ENCODE results near the gene MPDZ. TPM values are rescaled to one million over a fixed set of nuclear protein-coding genes. Genes with fewer than 3 reads are reported as not detected.

The MPDZ gene
- total and polyA plus RNA-seq, 9 donors, result 24.6 to 69.2 (median 45.9) TPM

DNA sequence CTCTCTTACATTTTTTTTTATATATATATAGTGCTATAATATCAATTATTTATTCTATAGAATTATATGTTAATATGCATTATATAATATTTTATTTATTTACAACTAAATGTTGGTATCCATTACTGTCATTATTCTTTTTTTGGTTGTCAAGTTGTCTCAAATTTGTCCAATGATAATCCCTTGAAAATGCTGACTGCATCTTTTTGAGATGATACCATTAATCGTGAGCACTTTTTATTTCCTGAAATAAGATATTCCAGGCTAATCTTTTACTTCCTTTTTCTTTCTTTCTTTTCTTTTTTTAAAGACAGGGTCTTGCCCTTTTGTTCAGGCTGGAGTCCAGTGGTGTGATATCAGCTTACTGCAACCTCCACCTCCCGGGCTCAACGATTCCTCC, 12.7 kb upstream of the MPDZ start:
- Histone ChIP-seq H3K27ac (no peak overlapping the region), H3K4me3 (no peak overlapping the region), H3K9me3 (no peaks in the 10 kb centered on the region), H3K4me1 (ENCODE audit: insufficient read depth) (no peaks in the 10 kb centered on the region), H3K27me3 (no peaks in the 10 kb centered on the region), H3K36me3 (no peaks in the 10 kb centered on the region)
- intact Hi-C loops (cut with DNase I), result loop anchor here in 1 of 4 donors (5.0 kb wide), 1 partner anchor 40 kb away; no protein-coding TSS in a partner anchor
- TF ChIP-seq POLR2A (IDR thresholded peaks at IDR 0.05), result no peak
- no peak for TF ChIP-seq EP300 (IDR thresholded peaks at IDR 0.05)
- TF ChIP-seq, protein P1, sequence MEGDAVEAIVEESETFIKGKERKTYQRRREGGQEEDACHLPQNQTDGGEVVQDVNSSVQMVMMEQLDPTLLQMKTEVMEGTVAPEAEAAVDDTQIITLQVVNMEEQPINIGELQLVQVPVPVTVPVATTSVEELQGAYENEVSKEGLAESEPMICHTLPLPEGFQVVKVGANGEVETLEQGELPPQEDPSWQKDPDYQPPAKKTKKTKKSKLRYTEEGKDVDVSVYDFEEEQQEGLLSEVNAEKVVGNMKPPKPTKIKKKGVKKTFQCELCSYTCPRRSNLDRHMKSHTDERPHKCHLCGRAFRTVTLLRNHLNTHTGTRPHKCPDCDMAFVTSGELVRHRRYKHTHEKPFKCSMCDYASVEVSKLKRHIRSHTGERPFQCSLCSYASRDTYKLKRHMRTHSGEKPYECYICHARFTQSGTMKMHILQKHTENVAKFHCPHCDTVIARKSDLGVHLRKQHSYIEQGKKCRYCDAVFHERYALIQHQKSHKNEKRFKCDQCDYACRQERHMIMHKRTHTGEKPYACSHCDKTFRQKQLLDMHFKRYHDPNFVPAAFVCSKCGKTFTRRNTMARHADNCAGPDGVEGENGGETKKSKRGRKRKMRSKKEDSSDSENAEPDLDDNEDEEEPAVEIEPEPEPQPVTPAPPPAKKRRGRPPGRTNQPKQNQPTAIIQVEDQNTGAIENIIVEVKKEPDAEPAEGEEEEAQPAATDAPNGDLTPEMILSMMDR (IDR thresholded peaks at IDR 0.05), result no peak
- WGBS, 3 donors, result 82 to 88% (median 86%) methylated on average over 3 of the region's 3 CpGs
- DNase-seq, result no peak

DNA sequence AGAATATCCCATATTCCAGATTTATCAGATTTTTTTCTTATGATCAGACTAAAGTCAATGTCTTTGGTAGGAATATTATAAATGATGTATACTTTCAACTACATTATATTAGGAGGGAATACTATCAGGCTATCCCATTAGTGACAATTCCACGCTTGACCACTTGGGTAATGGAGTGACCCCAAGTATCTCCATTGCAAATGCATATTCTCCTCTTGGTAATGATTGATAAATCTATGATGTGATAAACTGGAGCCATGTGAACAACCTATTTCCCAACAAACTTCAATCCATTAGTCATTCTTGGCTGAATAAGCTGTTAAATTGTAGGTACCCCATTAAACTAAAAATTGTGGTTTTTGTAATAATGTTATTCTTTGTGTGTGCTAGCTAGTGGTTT, 12.2 kb upstream of the MPDZ start:
- no peaks in the 10 kb centered on the region for H3K27me3 ChIP-seq
- no peak overlapping the region for H3K27ac ChIP-seq
- no peaks in the 10 kb centered on the region for H3K36me3 ChIP-seq
- no peak overlapping the region for H3K4me3 ChIP-seq
- TF ChIP-seq POLR2A (IDR thresholded peaks at IDR 0.05), result no peak
- no peak for DNase-seq
- no peaks in the 10 kb centered on the region for H3K9me3 ChIP-seq
- H3K4me1 ChIP-seq (ENCODE audit: insufficient read depth), result no peaks in the 10 kb centered on the region
- 93 to 100% (median 96%) methylated on average over 1 of the region's 1 CpG for WGBS, 3 donors
- intact Hi-C loops (cut with DNase I), result loop anchor here in 1 of 4 donors (5.0 kb wide), 1 partner anchor 39 kb away; no protein-coding TSS in a partner anchor

DNA sequence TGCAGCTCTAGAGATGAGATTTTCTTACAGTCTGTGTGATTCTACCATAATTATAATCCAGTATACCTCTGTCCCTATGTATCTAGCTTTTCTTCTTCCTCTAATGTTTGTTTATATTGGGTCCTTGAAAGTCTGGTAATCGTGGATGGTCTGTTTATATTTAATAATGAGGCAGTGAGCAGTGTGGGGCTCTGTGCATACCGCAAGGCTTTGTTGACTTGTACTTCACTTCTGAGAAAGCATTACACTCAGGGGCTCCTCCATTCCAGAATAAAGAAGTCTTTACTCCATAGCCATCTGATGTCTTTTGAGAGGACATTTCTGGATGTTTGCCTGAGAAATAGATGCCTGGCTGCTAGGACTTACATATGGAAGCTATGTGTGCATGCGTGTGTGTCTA, 4.5 kb upstream of the MPDZ start:
- no peaks in the 10 kb centered on the region for H3K4me1 ChIP-seq (ENCODE audit: insufficient read depth)
- no peak overlapping the region for H3K4me3 ChIP-seq
- no peaks in the 10 kb centered on the region for H3K9me3 ChIP-seq
- no peak for DNase-seq
- intact Hi-C loops (cut with DNase I), result no loop called here
- no peaks in the 10 kb centered on the region for H3K36me3 ChIP-seq
- TF ChIP-seq EP300 (IDR thresholded peaks at IDR 0.05), result no peak
- no peak for TF ChIP-seq POLR2A (IDR thresholded peaks at IDR 0.05)
- TF ChIP-seq, protein P1 (IDR thresholded peaks at IDR 0.05), result no peak
- no peak overlapping the region for H3K27ac ChIP-seq
- H3K27me3 ChIP-seq, result no peaks in the 10 kb centered on the region
- WGBS, 3 donors, result 43 to 67% (median 49%) methylated on average over 3 of the region's 3 CpGs

DNA sequence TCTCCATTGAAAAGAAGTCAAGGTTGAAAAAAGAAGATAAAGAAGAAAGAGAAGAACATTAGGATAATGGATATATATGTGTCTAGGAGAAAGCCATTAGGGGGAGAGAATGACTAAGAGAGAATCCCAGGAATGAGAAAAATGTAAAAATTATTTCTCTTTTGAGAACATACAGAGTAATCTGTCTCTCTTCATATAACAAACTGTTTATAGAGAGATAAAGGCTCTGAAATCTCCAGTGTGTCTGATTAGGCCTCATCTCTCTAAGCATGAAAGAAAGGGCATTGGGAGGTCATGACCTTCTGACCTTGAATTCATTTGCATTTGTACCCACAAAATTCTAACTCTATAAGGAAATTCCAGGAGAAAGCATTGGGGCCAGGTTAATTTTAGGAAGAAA, 3.5 kb upstream of the MPDZ start:
- Histone ChIP-seq H3K4me3 (no peak overlapping the region), H3K27ac (no peak overlapping the region), H3K9me3 (no peaks in the 10 kb centered on the region), H3K4me1 (ENCODE audit: insufficient read depth) (no peaks in the 10 kb centered on the region), H3K27me3 (no peaks in the 10 kb centered on the region), H3K36me3 (no peaks in the 10 kb centered on the region)
- intact Hi-C loops (cut with DNase I), result no loop called here
- no peak for DNase-seq
- TF ChIP-seq, protein P1 (IDR thresholded peaks at IDR 0.05), result no peak
- TF ChIP-seq POLR2A (IDR thresholded peaks at IDR 0.05) (no peak), EP300 (IDR thresholded peaks at IDR 0.05) (no peak)

DNA sequence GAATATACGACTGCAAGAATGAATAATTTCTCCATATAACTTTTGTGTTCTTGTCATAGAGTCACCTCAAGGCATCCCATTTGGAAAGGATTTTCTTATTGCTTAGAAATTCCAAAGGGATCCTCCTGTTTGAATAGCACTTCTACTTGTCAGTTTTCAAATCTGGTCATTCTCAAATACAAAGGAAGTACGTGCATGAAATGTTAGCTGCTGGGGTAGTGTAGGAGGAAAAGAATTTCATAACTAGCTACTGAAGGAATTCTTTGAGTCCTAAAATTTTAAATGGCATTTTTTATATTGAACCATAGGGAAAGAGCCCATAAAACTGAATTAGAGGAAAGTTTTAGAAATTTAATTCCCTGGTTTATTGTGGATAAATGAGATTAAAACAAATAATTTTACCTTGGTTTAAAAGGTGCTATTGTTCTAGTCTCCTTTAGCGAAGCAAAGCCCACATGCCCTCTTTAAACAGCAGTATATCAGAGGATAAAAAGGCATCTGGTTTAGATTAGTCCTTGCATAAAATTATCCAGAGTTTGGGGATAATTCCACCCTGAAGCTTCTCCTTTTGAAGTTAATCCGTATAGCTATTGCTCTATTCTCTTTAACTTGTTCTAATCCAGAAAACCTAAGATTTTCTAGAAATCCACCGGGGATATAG, 2.0 kb upstream of the MPDZ start:
- H3K36me3 ChIP-seq, result no peaks in the 10 kb centered on the region
- DNase-seq, result no peak
- no peaks in the 10 kb centered on the region for H3K9me3 ChIP-seq
- WGBS, 3 donors, result 58 to 80% (median 72%) methylated on average over 5 of the region's 5 CpGs
- no peaks in the 10 kb centered on the region for H3K27me3 ChIP-seq
- no peak overlapping the region for H3K27ac ChIP-seq
- no peaks in the 10 kb centered on the region for H3K4me1 ChIP-seq (ENCODE audit: insufficient read depth)
- no peak overlapping the region for H3K4me3 ChIP-seq
- no peak for TF ChIP-seq EP300 (IDR thresholded peaks at IDR 0.05)
- TF ChIP-seq, protein P1 (IDR thresholded peaks at IDR 0.05), result no peak
- no peak for TF ChIP-seq POLR2A (IDR thresholded peaks at IDR 0.05)
- intact Hi-C loops (cut with DNase I), result no loop called here
